Medulla oblongata (tissue), 1 donor: ENCODE data around the gene IFNLR1.

Experiments
- DNase-seq: peaks from one replicate; pipeline ENCODE4 v3.0.0-alpha.2; 2015; ENCODE audit errors: extremely low spot score

Gene IFNLR1

GRCh38 chr1:24121406-24121805, 65.7 kb downstream of the IFNLR1 start:
- DNase-seq = no peak

- no peak for DNase-seq
These were observed 66.1 kb downstream of the IFNLR1 start for GRCh38 chr1:24120965-24121364.

- DNase-seq = no peak
These were observed 67.0 kb downstream of the IFNLR1 start for GRCh38 chr1:24119859-24120756.

GRCh38 chr1:24119489-24119858, 67.6 kb downstream of the IFNLR1 start:
- no peak for DNase-seq

GRCh38 chr1:24118410-24119242, 68.5 kb downstream of the IFNLR1 start:
- DNase-seq = no peak

- no peak for DNase-seq
These were observed 69.2 kb downstream of the IFNLR1 start for GRCh38 chr1:24117722-24118409.

GRCh38 chr1:24117132-24117531, 70.0 kb downstream of the IFNLR1 start:
- no peak for DNase-seq

GRCh38 chr1:24114753-24115152, 72.3 kb downstream of the IFNLR1 start:
- DNase-seq = no peak

- DNase-seq = no peak
These were observed 73.5 kb downstream of the IFNLR1 start for GRCh38 chr1:24113641-24114033.

- DNase-seq = peak; percentile 60
These were observed 74.9 kb downstream of the IFNLR1 start, which contains the start of gene MYOM3 for GRCh38 chr1:24111996-24112779. Gene MYOM3, minus strand, starts transcription at chr1:24112135. Its CDS starts 3,499 bp downstream, at chr1:24108636.

- no peak for DNase-seq
These were observed 75.7 kb downstream of the IFNLR1 start for GRCh38 chr1:24111262-24111995.

GRCh38 chr1:24110642-24111261, 76.3 kb downstream of the IFNLR1 start:
- DNase-seq = no peak

- no peak for DNase-seq
These were observed 77.2 kb downstream of the IFNLR1 start for GRCh38 chr1:24109686-24110475.

GRCh38 chr1:24109166-24109483, 78.0 kb downstream of the IFNLR1 start:
- no peak for DNase-seq

GRCh38 chr1:24108334-24109165, 78.5 kb downstream of the IFNLR1 start:
- no peak for DNase-seq

- DNase-seq = no peak
These were observed 79.5 kb downstream of the IFNLR1 start for GRCh38 chr1:24107462-24108138.

GRCh38 chr1:24105368-24106160, 81.5 kb downstream of the IFNLR1 start:
- no peak for DNase-seq
